ENCODE measurements around the gene CACNA2D2.

The CACNA2D2 gene

DNA sequence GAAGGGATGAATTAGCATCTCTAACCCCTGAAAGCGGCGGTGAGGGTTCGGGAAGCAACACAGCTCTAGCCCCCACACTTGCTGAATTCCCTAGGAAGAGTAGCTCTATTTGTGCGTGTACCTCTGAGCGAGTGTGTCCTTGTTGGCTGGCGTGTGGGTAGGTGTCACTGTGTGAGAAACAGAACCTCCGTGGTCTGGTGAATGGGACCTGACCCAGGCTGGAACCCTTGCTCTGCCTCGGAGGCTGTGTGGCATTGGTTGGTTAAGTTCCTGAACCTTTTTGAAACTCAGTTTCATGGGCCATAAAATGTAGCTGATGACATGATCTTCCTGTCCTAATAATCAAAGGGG, 143.7 kb downstream of the CACNA2D2 start:
- H3K27ac ChIP-seq: peak overlapping the region; percentile 95; the same call in 1 of the 2 replicates
- no peak for TF ChIP-seq ZFX (IDR thresholded peaks at IDR 0.05)
- TF ChIP-seq, protein P1, sequence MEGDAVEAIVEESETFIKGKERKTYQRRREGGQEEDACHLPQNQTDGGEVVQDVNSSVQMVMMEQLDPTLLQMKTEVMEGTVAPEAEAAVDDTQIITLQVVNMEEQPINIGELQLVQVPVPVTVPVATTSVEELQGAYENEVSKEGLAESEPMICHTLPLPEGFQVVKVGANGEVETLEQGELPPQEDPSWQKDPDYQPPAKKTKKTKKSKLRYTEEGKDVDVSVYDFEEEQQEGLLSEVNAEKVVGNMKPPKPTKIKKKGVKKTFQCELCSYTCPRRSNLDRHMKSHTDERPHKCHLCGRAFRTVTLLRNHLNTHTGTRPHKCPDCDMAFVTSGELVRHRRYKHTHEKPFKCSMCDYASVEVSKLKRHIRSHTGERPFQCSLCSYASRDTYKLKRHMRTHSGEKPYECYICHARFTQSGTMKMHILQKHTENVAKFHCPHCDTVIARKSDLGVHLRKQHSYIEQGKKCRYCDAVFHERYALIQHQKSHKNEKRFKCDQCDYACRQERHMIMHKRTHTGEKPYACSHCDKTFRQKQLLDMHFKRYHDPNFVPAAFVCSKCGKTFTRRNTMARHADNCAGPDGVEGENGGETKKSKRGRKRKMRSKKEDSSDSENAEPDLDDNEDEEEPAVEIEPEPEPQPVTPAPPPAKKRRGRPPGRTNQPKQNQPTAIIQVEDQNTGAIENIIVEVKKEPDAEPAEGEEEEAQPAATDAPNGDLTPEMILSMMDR (conservative IDR thresholded peaks at IDR 0.05): no peak

GRCh38 chr3:50358911-50359759, 144.3 kb downstream of the CACNA2D2 start, which contains the start of gene TMEM115:
Gene TMEM115, minus strand, starts transcription at chr3:50359521. Its CDS starts 458 bp downstream, at chr3:50359063.
- TF ChIP-seq ZFX (IDR thresholded peaks at IDR 0.05): peak; percentile 99
- TF ChIP-seq, protein P1 (conservative IDR thresholded peaks at IDR 0.05): no peak
- peak within 1 kb of the TSS; percentile 95 for H3K27ac ChIP-seq

GRCh38 chr3:50358355-50358910, 145.0 kb downstream of the CACNA2D2 start:
- TF ChIP-seq, protein P1 (conservative IDR thresholded peaks at IDR 0.05): no peak
- no peak for TF ChIP-seq ZFX (IDR thresholded peaks at IDR 0.05)
- peak overlapping the region; percentile 95 for H3K27ac ChIP-seq

DNA sequence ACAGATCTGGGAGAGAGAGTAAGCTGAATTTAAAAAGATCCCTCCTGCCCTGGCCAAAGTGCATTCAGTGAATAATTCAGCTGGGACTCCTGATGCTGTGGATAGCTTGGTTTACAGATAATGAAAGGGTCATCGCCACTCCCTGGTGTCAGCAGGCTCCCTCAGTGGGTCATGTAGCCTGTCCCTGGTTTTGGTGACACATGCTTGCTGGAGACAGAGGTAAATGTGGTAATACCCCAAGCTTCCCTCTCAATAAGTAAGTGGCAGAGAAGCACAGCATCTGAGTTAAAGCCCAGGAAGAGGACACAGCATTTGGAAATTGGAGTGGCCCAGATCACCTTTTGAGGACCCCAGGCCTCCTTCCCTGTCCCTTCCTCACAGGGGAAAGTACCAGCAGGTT, 146.0 kb downstream of the CACNA2D2 start:
- H3K27ac ChIP-seq: peak overlapping the region; percentile 95; the same call in 1 of the 2 replicates
- TF ChIP-seq, protein P1 (conservative IDR thresholded peaks at IDR 0.05): no peak
- TF ChIP-seq ZFX (IDR thresholded peaks at IDR 0.05): no peak

DNA sequence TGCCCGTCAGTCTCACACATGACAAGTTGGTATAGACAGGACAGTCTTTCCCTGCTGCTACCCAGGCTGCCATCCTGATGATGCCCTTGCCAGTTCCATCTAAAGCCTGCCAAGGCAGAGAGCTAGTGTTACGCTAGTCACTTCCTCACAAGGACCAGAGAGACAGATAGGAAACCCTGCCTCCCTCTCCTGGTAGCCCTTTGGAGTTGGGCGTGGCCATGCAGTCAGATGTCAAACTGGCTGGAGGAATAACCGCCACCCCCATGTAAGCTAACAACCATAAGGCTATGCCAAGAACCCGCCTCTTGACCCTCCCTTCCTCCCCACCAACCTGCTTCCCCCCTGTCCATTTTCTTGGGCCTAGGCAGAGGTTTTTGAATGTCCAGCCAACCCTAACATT, 146.9 kb downstream of the CACNA2D2 start:
- TF ChIP-seq ZFX (IDR thresholded peaks at IDR 0.05): no peak
- TF ChIP-seq, protein P1 (conservative IDR thresholded peaks at IDR 0.05): no peak
- no peak overlapping the region for H3K27ac ChIP-seq

DNA sequence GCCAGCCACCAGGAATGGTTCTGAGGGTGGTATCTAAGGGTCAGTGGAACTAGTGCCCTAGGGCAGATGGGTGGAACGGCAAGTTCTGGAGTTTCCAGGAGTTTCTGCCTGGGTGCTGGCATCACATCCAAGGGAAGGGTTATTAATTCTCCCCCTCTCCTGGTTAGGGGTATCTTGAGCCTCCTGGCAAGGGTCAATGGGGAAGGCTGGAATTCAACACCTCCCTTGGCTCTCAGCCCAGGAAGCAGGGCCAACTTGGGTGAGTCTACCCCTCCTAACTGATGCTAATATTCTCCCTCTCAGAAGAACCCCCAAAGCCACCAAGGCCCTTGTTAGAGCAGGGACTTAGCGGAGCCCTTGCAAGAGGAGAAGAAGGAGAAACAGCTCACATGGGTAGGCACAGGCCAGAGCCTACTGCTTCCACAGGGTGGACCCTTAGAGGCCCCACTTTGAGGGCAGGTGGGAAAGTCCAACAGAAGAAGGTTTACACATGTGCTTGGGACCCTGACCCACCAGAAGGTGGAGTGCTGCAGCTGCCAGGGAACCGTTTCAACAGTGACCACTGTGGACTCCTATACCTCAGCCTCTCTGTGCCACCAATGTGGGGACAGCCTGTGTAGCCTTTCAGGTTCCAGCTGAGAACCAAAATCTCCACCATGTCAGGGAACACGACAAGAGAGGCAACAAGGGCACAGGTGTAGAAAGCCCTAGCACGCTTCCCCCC, 147.4 kb downstream of the CACNA2D2 start:
- TF ChIP-seq, protein P1 (conservative IDR thresholded peaks at IDR 0.05): no peak
- no peak for TF ChIP-seq ZFX (IDR thresholded peaks at IDR 0.05)
- no peak overlapping the region for H3K27ac ChIP-seq

- H3K27ac ChIP-seq: no peak overlapping the region
- TF ChIP-seq ZFX (IDR thresholded peaks at IDR 0.05): no peak
- TF ChIP-seq, protein P1 (conservative IDR thresholded peaks at IDR 0.05): no peak
Observed at GRCh38 chr3:50354850-50355249, 148.6 kb downstream of the CACNA2D2 start.
